Measurements from ENCODE around the gene CDCA3. TPM values are rescaled to one million over a fixed set of nuclear protein-coding genes. Genes with fewer than 3 reads are reported as not detected.

The CDCA3 gene
- total RNA-seq, 1 experiment from 2014 or later = 61.8 TPM

DNA sequence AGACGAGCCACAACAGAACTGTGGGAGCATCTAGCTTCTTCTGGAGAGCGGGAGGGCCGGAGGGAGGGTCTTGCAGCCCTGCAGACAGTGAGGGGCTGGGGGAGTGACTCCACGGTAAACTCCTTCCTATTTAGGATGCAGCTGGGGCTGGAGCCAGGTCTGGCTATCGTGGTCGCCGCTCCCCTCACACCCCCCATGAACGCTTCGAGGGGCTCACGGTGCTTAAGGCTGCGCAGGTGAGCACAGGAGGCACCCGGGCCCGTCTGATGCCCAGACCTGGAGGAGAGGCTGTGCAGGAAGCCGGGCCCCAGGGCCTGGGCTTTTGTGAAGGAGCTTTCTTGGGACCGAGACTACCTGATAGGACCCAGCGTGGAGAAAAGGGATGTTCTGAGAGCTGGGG lies 14.2 kb downstream of the CDCA3 start (continued):
- TF ChIP-seq, protein P1, sequence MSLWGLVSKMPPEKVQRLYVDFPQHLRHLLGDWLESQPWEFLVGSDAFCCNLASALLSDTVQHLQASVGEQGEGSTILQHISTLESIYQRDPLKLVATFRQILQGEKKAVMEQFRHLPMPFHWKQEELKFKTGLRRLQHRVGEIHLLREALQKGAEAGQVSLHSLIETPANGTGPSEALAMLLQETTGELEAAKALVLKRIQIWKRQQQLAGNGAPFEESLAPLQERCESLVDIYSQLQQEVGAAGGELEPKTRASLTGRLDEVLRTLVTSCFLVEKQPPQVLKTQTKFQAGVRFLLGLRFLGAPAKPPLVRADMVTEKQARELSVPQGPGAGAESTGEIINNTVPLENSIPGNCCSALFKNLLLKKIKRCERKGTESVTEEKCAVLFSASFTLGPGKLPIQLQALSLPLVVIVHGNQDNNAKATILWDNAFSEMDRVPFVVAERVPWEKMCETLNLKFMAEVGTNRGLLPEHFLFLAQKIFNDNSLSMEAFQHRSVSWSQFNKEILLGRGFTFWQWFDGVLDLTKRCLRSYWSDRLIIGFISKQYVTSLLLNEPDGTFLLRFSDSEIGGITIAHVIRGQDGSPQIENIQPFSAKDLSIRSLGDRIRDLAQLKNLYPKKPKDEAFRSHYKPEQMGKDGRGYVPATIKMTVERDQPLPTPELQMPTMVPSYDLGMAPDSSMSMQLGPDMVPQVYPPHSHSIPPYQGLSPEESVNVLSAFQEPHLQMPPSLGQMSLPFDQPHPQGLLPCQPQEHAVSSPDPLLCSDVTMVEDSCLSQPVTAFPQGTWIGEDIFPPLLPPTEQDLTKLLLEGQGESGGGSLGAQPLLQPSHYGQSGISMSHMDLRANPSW (CRISPR knock-in tag; conservative IDR thresholded peaks at IDR 0.05; ENCODE audit: low read depth) = no peak
- TF ChIP-seq MXD4 (CRISPR knock-in tag; IDR thresholded peaks at IDR 0.05; ENCODE audit: borderline replicate concordance) (no peak), ZNF263 (CRISPR knock-in tag; IDR thresholded peaks at IDR 0.05; ENCODE audit: low read depth) (no peak), SOX15 (CRISPR knock-in tag; IDR thresholded peaks at IDR 0.05) (no peak)
- TF ChIP-seq, protein P2, sequence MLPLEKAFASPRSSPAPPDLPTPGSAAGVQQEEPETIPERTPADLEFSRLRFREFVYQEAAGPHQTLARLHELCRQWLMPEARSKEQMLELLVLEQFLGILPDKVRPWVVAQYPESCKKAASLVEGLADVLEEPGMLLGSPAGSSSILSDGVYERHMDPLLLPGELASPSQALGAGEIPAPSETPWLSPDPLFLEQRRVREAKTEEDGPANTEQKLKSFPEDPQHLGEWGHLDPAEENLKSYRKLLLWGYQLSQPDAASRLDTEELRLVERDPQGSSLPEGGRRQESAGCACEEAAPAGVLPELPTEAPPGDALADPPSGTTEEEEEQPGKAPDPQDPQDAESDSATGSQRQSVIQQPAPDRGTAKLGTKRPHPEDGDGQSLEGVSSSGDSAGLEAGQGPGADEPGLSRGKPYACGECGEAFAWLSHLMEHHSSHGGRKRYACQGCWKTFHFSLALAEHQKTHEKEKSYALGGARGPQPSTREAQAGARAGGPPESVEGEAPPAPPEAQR (CRISPR knock-in tag; IDR thresholded peaks at IDR 0.05) = no peak

DNA sequence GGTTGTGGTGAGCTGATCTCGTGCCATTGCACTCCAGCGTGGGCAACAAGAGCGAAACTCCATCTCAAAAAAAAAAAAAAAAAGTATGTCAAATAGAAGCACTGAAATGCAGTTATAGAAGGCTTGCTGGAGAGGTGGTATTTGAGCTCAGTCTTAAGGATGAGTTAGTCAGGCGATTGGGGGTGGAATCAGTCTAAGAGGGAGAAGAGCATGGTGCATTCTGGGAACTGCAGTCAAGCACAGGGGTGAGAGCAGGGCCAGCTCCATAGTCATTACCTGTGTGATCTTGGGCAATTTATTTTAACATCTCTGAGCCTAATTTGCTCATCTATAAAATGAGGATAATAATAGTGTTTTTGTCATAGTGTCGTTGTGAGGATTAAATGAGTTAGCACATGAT lies 16.2 kb downstream of the CDCA3 start:
- CTCF ChIA-PET = interaction anchor here (0.7 to 5.1 kb wide), 18 partner anchors 8 to 214 kb away, joined by 3 to 54 read pairs (median 6); partner anchors contain the start of genes CDCA3, COPS7A, GPR162 and MLF2
- H3K36me3 Mint-ChIP-seq = peaks cover 59% of the 10 kb centered on the region
- POLR2A ChIA-PET = interaction anchor here (0.6 to 1.2 kb wide), 6 partner anchors 14 to 511 kb away, joined by 3 to 5 read pairs (median 3); partner anchors contain the start of gene GPR162

DNA sequence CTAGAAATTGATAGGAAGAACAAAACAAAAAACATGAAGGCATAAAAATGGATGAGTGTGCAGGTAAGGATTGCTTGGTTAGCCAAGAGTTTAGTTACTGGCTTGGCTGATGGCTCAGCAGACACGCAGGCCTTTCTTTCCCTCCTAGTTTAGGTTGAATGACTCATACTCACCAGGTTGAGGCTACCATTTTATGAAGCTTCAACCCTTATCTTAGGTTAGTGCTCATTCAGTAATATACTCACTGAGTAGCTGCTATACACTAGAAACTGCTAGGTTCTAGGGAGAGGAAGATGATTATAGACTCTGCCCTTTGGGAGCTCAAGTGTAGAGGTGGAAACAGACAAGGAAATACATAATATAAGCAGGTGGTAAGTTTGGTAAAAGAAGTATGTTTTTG lies 16.8 kb downstream of the CDCA3 start:
- Mint-ChIP-seq H3K36me3 (peaks cover 59% of the 10 kb centered on the region), H3K4me1 (peaks cover 18% of the 10 kb centered on the region), H3K27ac (no peak overlapping the region), H3K9me3 (no peaks in the 10 kb centered on the region), H3K4me3 (no peak overlapping the region), H3K27me3 (ENCODE audit: low read depth) (no peaks in the 10 kb centered on the region)
- TF ChIP-seq IRF2 (CRISPR knock-in tag; IDR thresholded peaks at IDR 0.05; ENCODE audit: borderline replicate concordance, low read depth) (no peak), ZNF423 (CRISPR knock-in tag; IDR thresholded peaks at IDR 0.05) (no peak), ATF1 (CRISPR knock-in tag; IDR thresholded peaks at IDR 0.05) (no peak), GABPB1 (CRISPR knock-in tag; IDR thresholded peaks at IDR 0.05) (no peak), MYBL2 (CRISPR knock-in tag; IDR thresholded peaks at IDR 0.05) (no peak), ZNF416 (CRISPR knock-in tag; IDR thresholded peaks at IDR 0.05) (no peak), SP1 (CRISPR knock-in tag; conservative IDR thresholded peaks at IDR 0.05) (no peak), ZNF263 (CRISPR knock-in tag; IDR thresholded peaks at IDR 0.05; ENCODE audit: low read depth) (no peak), ZNF232 (CRISPR knock-in tag; IDR thresholded peaks at IDR 0.05) (no peak)
- TF ChIP-seq, protein P2 (CRISPR knock-in tag; IDR thresholded peaks at IDR 0.05) = no peak
- TF ChIP-seq, protein P3, sequence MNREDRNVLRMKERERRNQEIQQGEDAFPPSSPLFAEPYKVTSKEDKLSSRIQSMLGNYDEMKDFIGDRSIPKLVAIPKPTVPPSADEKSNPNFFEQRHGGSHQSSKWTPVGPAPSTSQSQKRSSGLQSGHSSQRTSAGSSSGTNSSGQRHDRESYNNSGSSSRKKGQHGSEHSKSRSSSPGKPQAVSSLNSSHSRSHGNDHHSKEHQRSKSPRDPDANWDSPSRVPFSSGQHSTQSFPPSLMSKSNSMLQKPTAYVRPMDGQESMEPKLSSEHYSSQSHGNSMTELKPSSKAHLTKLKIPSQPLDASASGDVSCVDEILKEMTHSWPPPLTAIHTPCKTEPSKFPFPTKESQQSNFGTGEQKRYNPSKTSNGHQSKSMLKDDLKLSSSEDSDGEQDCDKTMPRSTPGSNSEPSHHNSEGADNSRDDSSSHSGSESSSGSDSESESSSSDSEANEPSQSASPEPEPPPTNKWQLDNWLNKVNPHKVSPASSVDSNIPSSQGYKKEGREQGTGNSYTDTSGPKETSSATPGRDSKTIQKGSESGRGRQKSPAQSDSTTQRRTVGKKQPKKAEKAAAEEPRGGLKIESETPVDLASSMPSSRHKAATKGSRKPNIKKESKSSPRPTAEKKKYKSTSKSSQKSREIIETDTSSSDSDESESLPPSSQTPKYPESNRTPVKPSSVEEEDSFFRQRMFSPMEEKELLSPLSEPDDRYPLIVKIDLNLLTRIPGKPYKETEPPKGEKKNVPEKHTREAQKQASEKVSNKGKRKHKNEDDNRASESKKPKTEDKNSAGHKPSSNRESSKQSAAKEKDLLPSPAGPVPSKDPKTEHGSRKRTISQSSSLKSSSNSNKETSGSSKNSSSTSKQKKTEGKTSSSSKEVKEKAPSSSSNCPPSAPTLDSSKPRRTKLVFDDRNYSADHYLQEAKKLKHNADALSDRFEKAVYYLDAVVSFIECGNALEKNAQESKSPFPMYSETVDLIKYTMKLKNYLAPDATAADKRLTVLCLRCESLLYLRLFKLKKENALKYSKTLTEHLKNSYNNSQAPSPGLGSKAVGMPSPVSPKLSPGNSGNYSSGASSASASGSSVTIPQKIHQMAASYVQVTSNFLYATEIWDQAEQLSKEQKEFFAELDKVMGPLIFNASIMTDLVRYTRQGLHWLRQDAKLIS (CRISPR knock-in tag; IDR thresholded peaks at IDR 0.05; ENCODE audit: borderline replicate concordance) = no peak
- TF ChIP-seq, protein P4, sequence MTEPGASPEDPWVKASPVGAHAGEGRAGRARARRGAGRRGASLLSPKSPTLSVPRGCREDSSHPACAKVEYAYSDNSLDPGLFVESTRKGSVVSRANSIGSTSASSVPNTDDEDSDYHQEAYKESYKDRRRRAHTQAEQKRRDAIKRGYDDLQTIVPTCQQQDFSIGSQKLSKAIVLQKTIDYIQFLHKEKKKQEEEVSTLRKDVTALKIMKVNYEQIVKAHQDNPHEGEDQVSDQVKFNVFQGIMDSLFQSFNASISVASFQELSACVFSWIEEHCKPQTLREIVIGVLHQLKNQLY (CRISPR knock-in tag; IDR thresholded peaks at IDR 0.05) = no peak
- POLR2A ChIA-PET = interaction anchor here (0.6 to 1.2 kb wide), 4 partner anchors 19 to 511 kb away, joined by 3 to 5 read pairs (median 3); no protein-coding TSS in a partner anchor
- ATAC-seq (no peak), DNase-seq (ENCODE audit: low spot score) (no peak)
- CTCF ChIA-PET = interaction anchor here (1.0 to 5.1 kb wide), 14 partner anchors 9 to 214 kb away, joined by 3 to 54 read pairs (median 10); partner anchors contain the start of genes CDCA3, COPS7A, GPR162 and MLF2

More for the DNA sequence above, 16.2 kb downstream of the CDCA3 start:
- no peak for DNase-seq (ENCODE audit: low spot score)
- ATAC-seq = no peak
- no peak overlapping the region for H3K4me3 Mint-ChIP-seq
- TF ChIP-seq TCF7 (CRISPR knock-in tag; IDR thresholded peaks at IDR 0.05; ENCODE audit: low read depth) = no peak
- no peaks in the 10 kb centered on the region for H3K27me3 Mint-ChIP-seq (ENCODE audit: low read depth)
- H3K4me1 Mint-ChIP-seq = peaks cover 18% of the 10 kb centered on the region
- H3K27ac Mint-ChIP-seq = peak overlapping the region; percentile 74
- no peaks in the 10 kb centered on the region for H3K9me3 Mint-ChIP-seq
